ENCODE results near the gene MS4A6E.

DNA sequence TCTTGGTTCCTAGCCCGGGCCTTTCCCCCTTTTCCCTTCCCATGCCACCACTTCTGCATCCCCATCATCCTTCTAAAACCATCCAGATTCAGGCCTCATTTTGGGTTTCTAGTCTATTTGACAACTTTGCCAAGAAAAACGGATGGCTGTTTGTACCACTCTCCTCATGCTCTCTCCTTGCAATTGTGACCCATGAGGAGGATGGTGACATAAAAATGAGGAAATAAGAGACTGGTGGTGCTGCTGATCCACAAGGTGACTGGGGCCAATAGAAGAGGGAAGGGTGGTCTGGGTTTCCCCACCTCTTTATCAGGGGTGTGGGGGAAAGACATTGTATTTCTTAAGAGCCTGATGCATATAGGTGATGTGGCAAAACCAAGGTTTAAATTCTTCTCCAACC is 45.6 kb upstream of the MS4A6E start:
- TF ChIP-seq, protein P1, sequence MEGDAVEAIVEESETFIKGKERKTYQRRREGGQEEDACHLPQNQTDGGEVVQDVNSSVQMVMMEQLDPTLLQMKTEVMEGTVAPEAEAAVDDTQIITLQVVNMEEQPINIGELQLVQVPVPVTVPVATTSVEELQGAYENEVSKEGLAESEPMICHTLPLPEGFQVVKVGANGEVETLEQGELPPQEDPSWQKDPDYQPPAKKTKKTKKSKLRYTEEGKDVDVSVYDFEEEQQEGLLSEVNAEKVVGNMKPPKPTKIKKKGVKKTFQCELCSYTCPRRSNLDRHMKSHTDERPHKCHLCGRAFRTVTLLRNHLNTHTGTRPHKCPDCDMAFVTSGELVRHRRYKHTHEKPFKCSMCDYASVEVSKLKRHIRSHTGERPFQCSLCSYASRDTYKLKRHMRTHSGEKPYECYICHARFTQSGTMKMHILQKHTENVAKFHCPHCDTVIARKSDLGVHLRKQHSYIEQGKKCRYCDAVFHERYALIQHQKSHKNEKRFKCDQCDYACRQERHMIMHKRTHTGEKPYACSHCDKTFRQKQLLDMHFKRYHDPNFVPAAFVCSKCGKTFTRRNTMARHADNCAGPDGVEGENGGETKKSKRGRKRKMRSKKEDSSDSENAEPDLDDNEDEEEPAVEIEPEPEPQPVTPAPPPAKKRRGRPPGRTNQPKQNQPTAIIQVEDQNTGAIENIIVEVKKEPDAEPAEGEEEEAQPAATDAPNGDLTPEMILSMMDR (IDR thresholded peaks at IDR 0.05; ENCODE audit: low read length), result no peak
- TF ChIP-seq EZH2 (IDR thresholded peaks at IDR 0.05; ENCODE audit: borderline replicate concordance, low read length), result no peak

Data from OCI-LY1 (cell line).